ENCODE measurements around the gene RPH3AL.

GRCh38 chr17:348692-349425, 3.7 kb downstream of the RPH3AL start:
- TF ChIP-seq CTCF (IDR thresholded peaks at IDR 0.05) (no peak), POLR2A (IDR thresholded peaks at IDR 0.05) (no peak), EP300 (IDR thresholded peaks at IDR 0.05) (no peak)

Data from ovary (tissue), 3 donors.